GM23338 (cell line): ENCODE results near the gene ANKRD37. TPM values are rescaled to one million over a fixed set of nuclear protein-coding genes. Genes with fewer than 3 reads are reported as not detected.

Experiments
- ATAC-seq: fragments of 200-7000 bp; cut with Tn5 transposase; 3 replicates; pipeline ENCODE4 v1.9.1; 2020
- DNase-seq: peaks from one replicate; pipeline ENCODE4 v3.0.0-alpha.2; 2015; ENCODE audit warnings: low spot score
- H2AFZ ChIP-seq: fragments of 200-600 bp; sonication (generic); 2 replicates; pipeline ENCODE4 v1.8.0; 2016; ENCODE audit warnings: antibody characterized with exemption, mild to moderate bottlenecking, moderate library complexity
- H3F3A ChIP-seq: fragments of 200-600 bp; sonication (generic); replicated peaks from 2 replicates; pipeline ENCODE4 v1.8.0; 2017; ENCODE audit warnings: antibody characterized with exemption, mixed run types, low read depth
- H3K27ac ChIP-seq: fragments of 200-600 bp; sonication (generic); 2 replicates; pipeline ENCODE4 v1.6.1; 2016; ENCODE audit warnings: low read depth
- H3K27me3 ChIP-seq: fragments of 200-600 bp; sonication (generic); 2 replicates; pipeline ENCODE4 v1.8.0; 2016; ENCODE audit warnings: mild to moderate bottlenecking, mixed run types, moderate library complexity; ENCODE audit not compliant: insufficient read depth
- H3K36me3 ChIP-seq: fragments of 200-600 bp; sonication (generic); 2 replicates; pipeline ENCODE4 v1.8.0; 2016; ENCODE audit warnings: mild to moderate bottlenecking; ENCODE audit not compliant: insufficient read depth
- H3K4me1 ChIP-seq: fragments of 200-600 bp; sonication (generic); 2 replicates; pipeline ENCODE4 v1.8.0; 2016; ENCODE audit warnings: mild to moderate bottlenecking, moderate library complexity; ENCODE audit not compliant: insufficient read depth
- H3K4me2 ChIP-seq: fragments of 200-600 bp; sonication (generic); 2 replicates; pipeline ENCODE4 v1.7.1; 2017; ENCODE audit warnings: mixed run types
- H3K4me3 ChIP-seq: fragments of 200-600 bp; sonication (generic); 2 replicates; pipeline ENCODE4 v1.6.1; 2016; ENCODE audit warnings: mixed run types
- H3K79me2 ChIP-seq: fragments of 200-600 bp; sonication (generic); replicated peaks from 2 replicates; pipeline ENCODE4 v1.8.0; 2017; ENCODE audit warnings: mild to moderate bottlenecking; ENCODE audit not compliant: insufficient read depth
- H3K9me2 ChIP-seq: fragments of 200-600 bp; sonication (generic); 2 replicates; pipeline ENCODE4 v1.8.0; 2017; ENCODE audit not compliant: insufficient read depth
- H4K20me1 ChIP-seq: fragments of 200-600 bp; sonication (generic); replicated peaks from 2 replicates; pipeline ENCODE4 v1.8.0; 2017; ENCODE audit warnings: mild to moderate bottlenecking; ENCODE audit not compliant: insufficient read depth
- H3K27ac Mint-ChIP-seq: 2 replicates; pipeline ENCODE4 v1.8.0; 2020; ENCODE audit warnings: inconsistent platforms, mild to moderate bottlenecking, moderate library complexity, mixed read lengths
- H3K27me3 Mint-ChIP-seq: 3 replicates; pipeline ENCODE4 v1.8.0; 2022; ENCODE audit warnings: low read depth, mild to moderate bottlenecking, moderate library complexity, mixed read lengths, inconsistent platforms; ENCODE audit not compliant: insufficient read depth, poor library complexity
- H3K36me3 Mint-ChIP-seq: 3 replicates; pipeline ENCODE4 v1.8.0; 2021; ENCODE audit warnings: low read depth, mild to moderate bottlenecking, inconsistent platforms, moderate library complexity, mixed read lengths
- H3K4me1 Mint-ChIP-seq: 3 replicates; pipeline ENCODE4 v1.8.0; 2020; ENCODE audit warnings: mild to moderate bottlenecking, inconsistent platforms, mixed read lengths
- H3K4me3 Mint-ChIP-seq: 3 replicates; pipeline ENCODE4 v1.8.0; 2021; ENCODE audit warnings: moderate library complexity, mild to moderate bottlenecking, inconsistent platforms, mixed read lengths
- H3K9me3 Mint-ChIP-seq: 3 replicates; pipeline ENCODE4 v1.8.0; 2020; ENCODE audit warnings: moderate library complexity, mild to moderate bottlenecking, inconsistent platforms, mixed read lengths
- CTCF ChIP-seq, 2 experiments: fragments of 200-600 bp in 1 of 2; sonication (generic) in 1 of 2; conservative IDR thresholded peaks; 2 replicates each; pipeline versions ENCODE4 v1.5.1 to v1.6.1; 2016 to 2017; ENCODE audit warnings: antibody characterized with exemption in 2 of 2, low read depth in 2 of 2, mild to moderate bottlenecking in 2 of 2, moderate library complexity in 1 of 2
- JUNB ChIP-seq: IDR thresholded peaks from one replicate; pipeline ENCODE4 v1.6.1; 2016; ENCODE audit warnings: antibody characterized with exemption; ENCODE audit not compliant: unreplicated experiment
- NANOG ChIP-seq: IDR thresholded peaks from 2 replicates; pipeline ENCODE4 v1.6.1; 2016; ENCODE audit warnings: antibody characterized with exemption, borderline replicate concordance
- POLR2AphosphoS5 ChIP-seq: IDR thresholded peaks from 2 replicates; pipeline ENCODE4 v1.6.1; 2016; ENCODE audit warnings: antibody characterized with exemption, low read depth
- REST ChIP-seq: IDR thresholded peaks from one replicate; pipeline ENCODE4 v1.6.1; 2018; ENCODE audit warnings: antibody characterized with exemption; ENCODE audit not compliant: unreplicated experiment
- STAT1 ChIP-seq: IDR thresholded peaks from one replicate; pipeline ENCODE4 v1.6.1; 2016; ENCODE audit warnings: antibody characterized with exemption; ENCODE audit not compliant: unreplicated experiment
- ZNF114 ChIP-seq: fragments of 250-450 bp; sonication (Bioruptor Pico); IDR thresholded peaks from 2 replicates; pipeline ENCODE4 v1.5.0; 2020; ENCODE audit warnings: mild to moderate bottlenecking, moderate library complexity
- polyA plus RNA-seq: library from polyadenylated mRNA; unstranded; fragments of >200 nt; fragmentation: Nextera tagmentation; extraction: Ambion mirVana; gene quantifications from 2 replicates; pipeline ENCODE4 v1.2.1, GENCODE V29; 2016
- total RNA-seq: library from RNA; depleted of rRNA; stranded (reverse); fragments of >200 nt; shearing (Covaris generic); gene quantifications from 2 replicates; pipeline ENCODE4 v1.2.3, GENCODE V29; 2014
- TF ChIP-seq, protein P1 (sequence below): IDR thresholded peaks from 2 replicates; pipeline ENCODE4 v1.6.1; 2016; ENCODE audit warnings: antibody characterized with exemption

Gene ANKRD37
- total and polyA plus RNA-seq, 2 experiments from 2014 or later: 1.8 to 4.9 TPM

GRCh38 chr4:185346975-185347601 lies 49.6 kb upstream of the ANKRD37 start:
- Histone ChIP-seq H3K36me3 (peaks cover 3% of the 10 kb centered on the region; the same call in 1 of the 2 replicates), H3K27me3 (no peaks in the 10 kb centered on the region), H3K9me2 (peaks cover 6% of the 10 kb centered on the region; the same call in 1 of the 2 replicates), H3K4me3 (no peak overlapping the region), H3F3A (no peaks in the 10 kb centered on the region), H3K79me2 (no peaks in the 10 kb centered on the region), H3K27ac (no peak overlapping the region), H3K4me2 (no peak overlapping the region), H2AFZ (no peak overlapping the region), H3K4me1 (no peaks in the 10 kb centered on the region; the same call in 1 of the 2 replicates), H4K20me1 (no peaks in the 10 kb centered on the region)
- TF ChIP-seq CTCF (conservative IDR thresholded peaks at IDR 0.05; ENCODE audit: low read depth in 2 of 2) (no peak), POLR2AphosphoS5 (no peak), STAT1 (no peak), REST (no peak), ZNF114 (CRISPR knock-in tag) (no peak)
- TF ChIP-seq, protein P1, sequence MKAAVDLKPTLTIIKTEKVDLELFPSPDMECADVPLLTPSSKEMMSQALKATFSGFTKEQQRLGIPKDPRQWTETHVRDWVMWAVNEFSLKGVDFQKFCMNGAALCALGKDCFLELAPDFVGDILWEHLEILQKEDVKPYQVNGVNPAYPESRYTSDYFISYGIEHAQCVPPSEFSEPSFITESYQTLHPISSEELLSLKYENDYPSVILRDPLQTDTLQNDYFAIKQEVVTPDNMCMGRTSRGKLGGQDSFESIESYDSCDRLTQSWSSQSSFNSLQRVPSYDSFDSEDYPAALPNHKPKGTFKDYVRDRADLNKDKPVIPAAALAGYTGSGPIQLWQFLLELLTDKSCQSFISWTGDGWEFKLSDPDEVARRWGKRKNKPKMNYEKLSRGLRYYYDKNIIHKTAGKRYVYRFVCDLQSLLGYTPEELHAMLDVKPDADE: no peak
- no peak for ATAC-seq
- H3K27ac Mint-ChIP-seq: no peak overlapping the region
- no peak for DNase-seq
- peaks cover 27% of the 10 kb centered on the region for H3K4me1 Mint-ChIP-seq
- no peaks in the 10 kb centered on the region for H3K27me3 Mint-ChIP-seq
- H3K4me3 Mint-ChIP-seq: no peak overlapping the region
- H3K9me3 Mint-ChIP-seq: no peaks in the 10 kb centered on the region
- H3K36me3 Mint-ChIP-seq: peaks cover 32% of the 10 kb centered on the region

DNA sequence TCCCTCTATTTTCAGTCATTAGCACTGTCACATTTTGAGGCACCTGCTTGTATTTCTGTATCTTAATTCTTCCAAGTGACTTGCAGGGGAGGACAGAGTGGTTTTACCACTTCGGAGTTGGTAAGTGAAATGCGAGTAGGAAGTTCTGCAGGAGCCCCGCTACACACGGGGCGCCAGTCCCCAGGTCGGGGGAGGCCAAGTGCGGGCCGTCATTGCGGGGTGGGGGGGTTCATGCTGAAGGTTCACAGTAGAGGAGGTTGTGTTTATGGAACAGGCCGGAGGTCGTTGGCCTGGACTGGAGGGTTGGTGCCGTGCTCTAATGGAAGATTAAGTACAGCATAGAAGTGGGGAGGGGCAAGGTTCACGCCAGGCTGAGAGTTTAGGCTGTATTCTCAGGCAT lies 45.0 kb upstream of the ANKRD37 start:
- no peaks in the 10 kb centered on the region for H4K20me1 ChIP-seq
- H3K4me2 ChIP-seq: no peak overlapping the region
- peaks cover 28% of the 10 kb centered on the region for H3K36me3 Mint-ChIP-seq
- H3K36me3 ChIP-seq: peaks cover 3% of the 10 kb centered on the region; the same call in 1 of the 2 replicates
- ATAC-seq (no peak), DNase-seq (no peak)
- no peaks in the 10 kb centered on the region for H3K79me2 ChIP-seq
- H3K27ac Mint-ChIP-seq: peak overlapping the region; percentile 24; the same call in 1 of the 2 replicates
- H3K4me1 ChIP-seq: no peaks in the 10 kb centered on the region; the same call in 1 of the 2 replicates
- peak overlapping the region; percentile 24; the same call in 1 of the 2 replicates for H3K27ac ChIP-seq
- no peaks in the 10 kb centered on the region for H3K27me3 ChIP-seq
- H3K4me1 Mint-ChIP-seq: peaks cover 29% of the 10 kb centered on the region
- TF ChIP-seq POLR2AphosphoS5: no peak
- TF ChIP-seq JUNB: no peak
- no peak for TF ChIP-seq ZNF114 (CRISPR knock-in tag)
- TF ChIP-seq NANOG: no peak
- TF ChIP-seq REST: no peak
- H3K27me3 Mint-ChIP-seq: no peaks in the 10 kb centered on the region
- no peak overlapping the region for H3K4me3 Mint-ChIP-seq
- H2AFZ ChIP-seq: no peak overlapping the region
- no peaks in the 10 kb centered on the region for H3K9me3 Mint-ChIP-seq
- no peak overlapping the region for H3K4me3 ChIP-seq
- no peaks in the 10 kb centered on the region for H3F3A ChIP-seq
- peaks cover 6% of the 10 kb centered on the region; the same call in 1 of the 2 replicates for H3K9me2 ChIP-seq
